GM08714 (cell line): ENCODE measurements around the gene HEYL.

ENCODE experiments used
- H3K4me3 ChIP-seq: fragments of 200-500 bp; sonication (Bioruptor generic); 2 replicates; pipeline ENCODE4 v1.5.1; 2014; ENCODE audit warnings: mild to moderate bottlenecking, low read length, inconsistent platforms
- ZNF274 ChIP-seq: IDR thresholded peaks from 2 replicates; pipeline ENCODE4 v1.6.1; 2012; ENCODE audit warnings: mild to moderate bottlenecking, low read depth, low read length

The HEYL gene

GRCh38 chr1:39673215-39673614, 33.8 kb upstream of the HEYL start:
- no peak overlapping the region for H3K4me3 ChIP-seq
- TF ChIP-seq ZNF274: no peak

GRCh38 chr1:39672551-39672947, 33.1 kb upstream of the HEYL start:
- TF ChIP-seq ZNF274: no peak
- no peak overlapping the region for H3K4me3 ChIP-seq

DNA sequence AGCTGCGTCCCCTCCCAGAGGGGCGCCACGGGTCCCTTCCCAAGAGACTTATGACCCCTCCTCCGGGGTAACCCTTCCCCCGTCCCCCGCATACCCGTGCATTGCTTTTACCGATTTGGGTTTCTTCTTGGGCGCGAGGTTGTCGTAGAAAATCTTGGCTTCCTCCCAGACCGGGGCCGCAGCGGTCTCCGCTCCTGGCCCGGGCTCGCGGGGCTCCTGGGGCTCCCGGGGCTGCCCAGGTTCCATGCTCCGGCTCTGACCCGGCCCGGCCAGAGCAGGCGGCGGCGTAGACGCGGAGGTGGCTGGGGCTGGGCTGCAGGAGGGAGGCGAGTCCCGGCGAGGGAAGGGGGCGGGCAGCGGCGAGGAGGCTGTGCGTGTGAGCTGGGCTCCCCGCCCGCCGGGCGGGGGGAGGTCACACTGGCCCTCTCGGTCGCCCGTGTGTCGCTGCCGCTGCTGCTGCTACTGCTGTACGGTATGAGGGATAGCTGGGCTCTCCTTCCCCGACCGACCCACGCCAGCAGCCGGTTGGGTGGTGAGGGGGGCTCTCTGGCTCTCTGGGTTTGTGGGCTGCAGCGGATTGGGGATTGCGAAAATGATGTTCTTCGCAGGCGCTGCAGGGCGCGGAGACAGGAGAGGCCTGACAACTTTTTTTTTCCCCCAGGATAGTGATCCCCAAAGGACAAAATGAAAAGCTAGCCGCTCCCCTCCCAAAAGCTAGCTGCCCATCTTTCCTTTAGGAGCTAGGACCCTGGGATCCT, 32.5 kb upstream of the HEYL start, which contains the start of gene NT5C1A:
TSS of gene NT5C1A (minus strand) at position 315 of the 758 bp plus-strand sequence. CDS start at position 246, 69 bp downstream.
- TF ChIP-seq ZNF274: no peak
- H3K4me3 ChIP-seq: peak within 1 kb of the TSS; percentile 2; the same call in 1 of the 2 replicates

- TF ChIP-seq ZNF274: no peak
- H3K4me3 ChIP-seq: peak overlapping the region; percentile 2; the same call in 1 of the 2 replicates
These were observed 32.0 kb upstream of the HEYL start for GRCh38 chr1:39671433-39671792.

- TF ChIP-seq ZNF274: no peak
- H3K4me3 ChIP-seq: no peak overlapping the region
These were observed 31.2 kb upstream of the HEYL start for GRCh38 chr1:39670689-39671088.

- no peak overlapping the region for H3K4me3 ChIP-seq
- TF ChIP-seq ZNF274: no peak
These were observed 29.5 kb upstream of the HEYL start for GRCh38 chr1:39668894-39669293.

DNA sequence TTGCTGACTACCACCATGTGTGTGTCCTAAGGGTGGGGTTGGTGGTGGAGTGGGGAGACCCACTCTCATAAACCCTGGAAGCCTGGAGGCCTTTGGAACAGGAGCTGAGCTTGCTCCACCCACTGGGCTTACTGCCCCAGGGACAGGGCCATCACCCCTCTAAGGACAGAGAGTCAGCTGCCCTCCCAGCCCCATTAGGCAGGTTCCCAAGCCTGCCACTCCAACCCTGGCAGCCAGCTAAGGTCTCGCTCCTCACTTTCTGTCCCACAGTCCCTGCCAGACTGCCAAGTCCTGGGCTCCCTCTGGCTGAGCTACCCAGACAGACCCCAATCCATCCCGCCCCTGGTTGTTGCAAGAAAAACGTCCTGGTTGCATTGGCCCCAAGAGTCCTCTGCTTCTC, 28.7 kb upstream of the HEYL start:
- no peak for TF ChIP-seq ZNF274
- no peak overlapping the region for H3K4me3 ChIP-seq

- TF ChIP-seq ZNF274: no peak
- no peak overlapping the region for H3K4me3 ChIP-seq
These were observed 27.3 kb upstream of the HEYL start for GRCh38 chr1:39666772-39667171.

- no peak overlapping the region for H3K4me3 ChIP-seq
- TF ChIP-seq ZNF274: no peak
These were observed 24.1 kb upstream of the HEYL start for GRCh38 chr1:39663559-39663958.

GRCh38 chr1:39662861-39663260, 23.4 kb upstream of the HEYL start:
- H3K4me3 ChIP-seq: no peak overlapping the region
- no peak for TF ChIP-seq ZNF274

DNA sequence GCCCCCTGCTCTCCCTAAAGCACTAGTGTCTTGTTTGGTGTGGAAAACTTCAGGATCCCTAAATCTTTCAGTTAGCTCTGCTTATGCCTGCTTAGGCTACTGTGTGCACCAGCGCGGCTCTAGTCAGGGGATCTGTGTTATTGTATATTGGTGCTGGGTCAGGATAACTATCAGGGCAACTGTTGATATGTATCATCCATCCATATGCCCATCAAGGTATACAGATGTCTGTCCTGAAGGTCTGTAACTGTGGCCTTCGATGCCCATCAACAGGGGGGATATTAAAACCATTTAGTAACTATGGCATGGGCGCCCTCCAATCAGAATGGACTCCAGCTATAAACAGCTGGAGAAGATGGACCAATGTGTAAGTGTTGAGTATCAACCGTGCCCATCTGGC, 20.1 kb upstream of the HEYL start:
- no peak overlapping the region for H3K4me3 ChIP-seq
- TF ChIP-seq ZNF274: no peak

GRCh38 chr1:39659110-39659509, 19.7 kb upstream of the HEYL start:
- H3K4me3 ChIP-seq: no peak overlapping the region
- TF ChIP-seq ZNF274: no peak

GRCh38 chr1:39657923-39658485, 18.6 kb upstream of the HEYL start:
- no peak overlapping the region for H3K4me3 ChIP-seq
- TF ChIP-seq ZNF274: no peak

GRCh38 chr1:39657402-39657801, 18.0 kb upstream of the HEYL start:
- no peak for TF ChIP-seq ZNF274
- H3K4me3 ChIP-seq: no peak overlapping the region

- no peak for TF ChIP-seq ZNF274
- H3K4me3 ChIP-seq: no peak overlapping the region
These were observed 16.9 kb upstream of the HEYL start for GRCh38 chr1:39656391-39656790.
